ENCODE measurements around the gene AKAP6. TPM values are rescaled to one million over a fixed set of nuclear protein-coding genes. Genes with fewer than 3 reads are reported as not detected.

Gene AKAP6
- total RNA-seq, 1 donor from 2014 or later, result 7.7 TPM

GRCh38 chr14:32469388-32470160, 140.5 kb downstream of the AKAP6 start:
- DNase-seq (no peak), ATAC-seq (peak; percentile 27)
- no peak overlapping the region for H3K4me3 ChIP-seq
- H3K36me3 ChIP-seq, result no peaks in the 10 kb centered on the region
- H3K4me1 ChIP-seq, result no peaks in the 10 kb centered on the region
- intact Hi-C loops (cut with DNase I), result no loop called here
- H3K27me3 ChIP-seq, result no peaks in the 10 kb centered on the region
- no peak overlapping the region for H3K27ac ChIP-seq
- TF ChIP-seq CTCF (IDR thresholded peaks at IDR 0.05), result peak; percentile 48
- H3K9me3 ChIP-seq, result no peaks in the 10 kb centered on the region

- DNase-seq, result no peak
- H3K9me3 ChIP-seq, result no peaks in the 10 kb centered on the region
- intact Hi-C loops (cut with DNase I), result no loop called here
- H3K27me3 ChIP-seq, result no peaks in the 10 kb centered on the region
- no peak overlapping the region for H3K27ac ChIP-seq
- no peak for ATAC-seq
- TF ChIP-seq CTCF (IDR thresholded peaks at IDR 0.05), result no peak
- no peaks in the 10 kb centered on the region for H3K4me1 ChIP-seq
- H3K36me3 ChIP-seq, result no peaks in the 10 kb centered on the region
- H3K4me3 ChIP-seq, result no peak overlapping the region
Observed at GRCh38 chr14:32470161-32470715, 141.1 kb downstream of the AKAP6 start.

GRCh38 chr14:32471181-32471580, 142.1 kb downstream of the AKAP6 start:
- no peak for TF ChIP-seq CTCF (IDR thresholded peaks at IDR 0.05)
- ATAC-seq (no peak), DNase-seq (no peak)
- Histone ChIP-seq H3K27ac (no peak overlapping the region), H3K27me3 (no peaks in the 10 kb centered on the region), H3K4me3 (no peak overlapping the region), H3K36me3 (no peaks in the 10 kb centered on the region), H3K4me1 (no peaks in the 10 kb centered on the region), H3K9me3 (no peaks in the 10 kb centered on the region)
- intact Hi-C loops (cut with DNase I), result no loop called here

- Histone ChIP-seq H3K4me3 (no peak overlapping the region), H3K27me3 (no peaks in the 10 kb centered on the region), H3K4me1 (no peaks in the 10 kb centered on the region), H3K9me3 (no peaks in the 10 kb centered on the region), H3K36me3 (no peaks in the 10 kb centered on the region), H3K27ac (no peak overlapping the region)
- intact Hi-C loops (cut with DNase I), result no loop called here
- no peak for TF ChIP-seq CTCF (IDR thresholded peaks at IDR 0.05)
- ATAC-seq, result no peak
- DNase-seq, result no peak
Observed at GRCh38 chr14:32472076-32472475, 143.0 kb downstream of the AKAP6 start.

- H3K27ac ChIP-seq, result no peak overlapping the region
- ATAC-seq (no peak), DNase-seq (no peak)
- intact Hi-C loops (cut with DNase I), result no loop called here
- TF ChIP-seq CTCF (IDR thresholded peaks at IDR 0.05), result no peak
- H3K36me3 ChIP-seq, result no peaks in the 10 kb centered on the region
- H3K27me3 ChIP-seq, result no peaks in the 10 kb centered on the region
- no peak overlapping the region for H3K4me3 ChIP-seq
- no peaks in the 10 kb centered on the region for H3K9me3 ChIP-seq
- no peaks in the 10 kb centered on the region for H3K4me1 ChIP-seq
Observed at GRCh38 chr14:32472512-32473463, 143.7 kb downstream of the AKAP6 start.
